Measurements from ENCODE around the gene DIABLO. TPM values are rescaled to one million over a fixed set of nuclear protein-coding genes. Genes with fewer than 3 reads are reported as not detected.

The DIABLO gene
- polyA plus RNA-seq, 1 of the 3 experiments (the other 2 are of a cell fraction), result 78.9 TPM

- no peaks in the 10 kb centered on the region for H3K27me3 ChIP-seq (ENCODE audit: insufficient read depth)
- H3F3A ChIP-seq (replicated peaks; ENCODE audit: insufficient read depth), result peaks cover 18% of the 10 kb centered on the region
- H3K79me2 ChIP-seq (ENCODE audit: insufficient read depth), result peaks cover 32% of the 10 kb centered on the region
- peaks cover 17 to 39% of the 10 kb centered on the region in 2 experiments for H3K4me1 ChIP-seq (ENCODE audit: control insufficient read depth in 1 of 2, insufficient read depth in 2 of 2, low read depth in 1 of 2, low read length in 1 of 2)
- TF ChIP-seq MXI1 (IDR thresholded peaks at IDR 0.05; ENCODE audit: low read depth, low read length) (peak; percentile 85), NRF1 (IDR thresholded peaks at IDR 0.05; ENCODE audit: low read depth, low read length) (peak; percentile 40; the same call in 1 of the 2 replicates), TAF1 (IDR thresholded peaks at IDR 0.05; ENCODE audit: borderline replicate concordance, low read depth, low read length) (no peak), EZH2phosphoT487 (IDR thresholded peaks at IDR 0.05; ENCODE audit: borderline replicate concordance, low read depth) (no peak), SMC3 (IDR thresholded peaks at IDR 0.05; ENCODE audit: low read depth, low read length) (no peak), RAD21 (IDR thresholded peaks at IDR 0.05; ENCODE audit: low read length) (peak; percentile 37), GABPA (IDR thresholded peaks at IDR 0.05; ENCODE audit: low read depth) (no peak), POLR2AphosphoS5 (IDR thresholded peaks at IDR 0.05; ENCODE audit: low read depth, low read length) (no peak)
- ChIA-PET POLR2A (interaction anchor here (0.6 to 1.7 kb wide), 8 partner anchors 9 to 149 kb away, joined by 3 to 14 read pairs (median 4); partner anchors contain the start of genes B3GNT4 and MLXIP), CTCF (interaction anchor here (0.9 to 4.1 kb wide), 6 partner anchors 11 to 128 kb away, joined by 3 to 22 read pairs (median 6); no protein-coding TSS in a partner anchor)
- peak overlapping the region in 1 of 2 experiments; percentile 56; a peak in 2 of 4 replicates for H3K4me3 ChIP-seq (ENCODE audit: low read depth in 2 of 2, low read length in 1 of 2)
- H3K4me2 ChIP-seq, result peak overlapping the region; percentile 75; the same call in 1 of the 2 replicates
- DNase-seq, result peak; percentile 64
- 55% methylated on average over 12 of the region's 17 CpGs for WGBS (ENCODE audit: low lambda C conversion rate)
- no peak overlapping the region for H2AFZ ChIP-seq (ENCODE audit: low read depth)
- H3K9me3 ChIP-seq, result no peaks in the 10 kb centered on the region
- no peak overlapping the region for H3K9ac ChIP-seq
- H3K9me2 ChIP-seq, result no peaks in the 10 kb centered on the region
- peak overlapping the region; percentile 42 to 100; a peak in 3 of 4 replicates for H3K27ac ChIP-seq (ENCODE audit: low read depth in 2 of 2, low read length in 1 of 2)
- peaks cover 20 to 31% of the 10 kb centered on the region in 2 experiments for H3K36me3 ChIP-seq (replicated peaks in 1 of 2; ENCODE audit: control insufficient read depth in 1 of 2, insufficient read depth in 2 of 2, low read length in 1 of 2)
- peaks cover 21% of the 10 kb centered on the region for H4K20me1 ChIP-seq (ENCODE audit: insufficient read depth)
These were observed 1.5 kb upstream of the DIABLO start for GRCh38 chr12:122227341-122227740.

GRCh38 chr12:122226366-122227125 lies 694 bp upstream of the DIABLO start:
- 31% methylated on average over 20 of the region's 55 CpGs for WGBS (ENCODE audit: low lambda C conversion rate)
- H3K27ac ChIP-seq (ENCODE audit: low read depth in 2 of 2, low read length in 1 of 2), result peak overlapping the region in 1 of 2 experiments; percentile 100; a peak in 3 of 4 replicates
- no peaks in the 10 kb centered on the region for H3K27me3 ChIP-seq (ENCODE audit: insufficient read depth)
- peak; percentile 44 for TF ChIP-seq USF1 (IDR thresholded peaks at IDR 0.05; ENCODE audit: borderline replicate concordance, low read depth)
- peak; percentile 82 for TF ChIP-seq ELF1 (IDR thresholded peaks at IDR 0.05)
- peak; percentile 94 for TF ChIP-seq REST (IDR thresholded peaks at IDR 0.05; ENCODE audit: low read depth, low read length)
- peak; percentile 94; the same call in 1 of the 2 replicates for TF ChIP-seq SIN3A (IDR thresholded peaks at IDR 0.05; ENCODE audit: borderline replicate concordance, low read depth, low read length)
- TF ChIP-seq MXI1 (IDR thresholded peaks at IDR 0.05; ENCODE audit: low read depth, low read length), result peak; percentile 96
- peak; percentile 100 for TF ChIP-seq MAX (IDR thresholded peaks at IDR 0.05; ENCODE audit: low read depth)
- no peak for TF ChIP-seq TAF1 (IDR thresholded peaks at IDR 0.05; ENCODE audit: borderline replicate concordance, low read depth, low read length)
- TF ChIP-seq EZH2phosphoT487 (IDR thresholded peaks at IDR 0.05; ENCODE audit: borderline replicate concordance, low read depth), result no peak
- peaks cover 18% of the 10 kb centered on the region for H3F3A ChIP-seq (replicated peaks; ENCODE audit: insufficient read depth)
- no peak for DNase-seq
- H3K4me2 ChIP-seq, result peak overlapping the region; percentile 75
- peak overlapping the region in 1 of 2 experiments; percentile 56; a peak in 2 of 4 replicates for H3K4me3 ChIP-seq (ENCODE audit: low read depth in 2 of 2, low read length in 1 of 2)
- ChIA-PET POLR2A (interaction anchor here (0.6 to 2.0 kb wide), 15 partner anchors 11 to 540 kb away, joined by 3 to 12 read pairs (median 4); partner anchors contain the start of genes B3GNT4 and MLXIP), CTCF (interaction anchor here (1.1 to 4.1 kb wide), 7 partner anchors 10 to 129 kb away, joined by 3 to 22 read pairs (median 7); no protein-coding TSS in a partner anchor)
- H4K20me1 ChIP-seq (ENCODE audit: insufficient read depth), result peaks cover 29% of the 10 kb centered on the region
- no peaks in the 10 kb centered on the region for H3K9me3 ChIP-seq
- no peak overlapping the region for H3K9ac ChIP-seq
- H3K79me2 ChIP-seq (ENCODE audit: insufficient read depth), result peaks cover 40% of the 10 kb centered on the region
- no peak overlapping the region for H2AFZ ChIP-seq (ENCODE audit: low read depth)
- peaks cover 20 to 28% of the 10 kb centered on the region in 2 experiments for H3K36me3 ChIP-seq (replicated peaks in 1 of 2; ENCODE audit: control insufficient read depth in 1 of 2, insufficient read depth in 2 of 2, low read length in 1 of 2)
- peaks cover 17 to 39% of the 10 kb centered on the region in 2 experiments for H3K4me1 ChIP-seq (ENCODE audit: control insufficient read depth in 1 of 2, insufficient read depth in 2 of 2, low read depth in 1 of 2, low read length in 1 of 2)
- no peaks in the 10 kb centered on the region for H3K9me2 ChIP-seq
